Stimulated activated CD4-positive, alpha-beta T cell treated with anti-CD3 and anti-CD28 coated beads, TNF-alpha, amount 100 ng/mL, for 48 hours (primary cell): ENCODE data around the gene GPC6.

Source experiments
- DNase-seq, 3 donors: peaks; one replicate each; pipeline ENCODE4 v3.0.0-alpha.2; 2020; ENCODE audit warnings: low read depth in 3 of 3

The GPC6 gene

DNA sequence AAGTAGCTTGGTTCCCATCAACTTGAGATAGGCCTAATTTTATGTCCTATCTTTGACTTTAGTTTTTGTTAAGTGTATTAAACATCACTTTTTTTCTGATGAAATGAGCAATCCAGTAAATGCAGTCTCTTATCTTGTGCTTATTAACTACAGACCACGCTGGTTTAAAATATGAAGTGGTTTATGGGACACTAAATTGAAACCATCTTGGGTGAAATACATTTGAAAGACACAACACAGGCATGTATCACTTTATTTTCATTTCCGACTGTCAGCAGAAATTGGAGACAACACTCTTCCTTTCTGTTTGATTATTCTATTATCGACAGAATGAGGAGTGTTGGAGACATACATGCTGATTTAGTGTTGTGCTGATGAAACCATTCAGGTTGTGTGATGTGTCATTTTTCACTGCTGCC is 447.7 kb downstream of the GPC6 start:
- DNase-seq = no peak

DNA sequence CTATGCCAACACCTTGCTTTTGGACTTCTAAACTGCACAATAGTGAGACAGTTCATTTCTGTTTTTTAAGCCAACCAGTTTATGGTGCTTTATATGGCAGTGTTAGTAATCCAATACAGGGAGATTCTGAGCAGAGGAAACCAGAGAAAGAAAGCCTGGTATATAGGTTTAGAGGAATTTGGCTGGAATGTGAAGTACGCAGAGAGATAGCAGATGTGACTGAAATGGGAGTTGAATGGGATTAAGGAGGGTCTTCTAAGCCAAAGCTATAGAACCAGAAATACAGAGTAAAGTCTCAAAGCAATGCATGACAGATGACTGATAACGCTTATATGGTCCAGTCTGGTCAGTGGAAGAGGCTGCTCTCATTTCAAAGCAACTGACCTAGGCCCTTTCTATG is 453.7 kb downstream of the GPC6 start:
- no peak for DNase-seq

DNA sequence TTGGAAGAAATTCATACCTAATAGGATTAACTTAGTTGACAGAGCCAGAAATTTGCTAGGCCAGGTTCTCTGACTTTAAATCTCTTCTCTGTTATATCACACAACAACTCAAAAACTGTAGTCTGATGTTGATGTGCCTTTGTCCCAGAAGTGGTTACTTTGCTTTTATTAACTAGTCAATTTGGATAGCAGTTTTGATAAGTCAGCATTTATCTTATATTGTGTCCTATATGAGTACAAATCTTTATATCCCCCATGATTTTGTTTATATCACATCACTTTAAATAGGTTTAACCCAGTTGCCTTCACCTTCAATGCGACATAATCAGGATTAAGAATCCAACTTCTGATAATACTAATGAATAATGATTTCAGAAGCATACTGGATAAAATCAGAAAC is 459.3 kb downstream of the GPC6 start:
- no peak for DNase-seq

DNA sequence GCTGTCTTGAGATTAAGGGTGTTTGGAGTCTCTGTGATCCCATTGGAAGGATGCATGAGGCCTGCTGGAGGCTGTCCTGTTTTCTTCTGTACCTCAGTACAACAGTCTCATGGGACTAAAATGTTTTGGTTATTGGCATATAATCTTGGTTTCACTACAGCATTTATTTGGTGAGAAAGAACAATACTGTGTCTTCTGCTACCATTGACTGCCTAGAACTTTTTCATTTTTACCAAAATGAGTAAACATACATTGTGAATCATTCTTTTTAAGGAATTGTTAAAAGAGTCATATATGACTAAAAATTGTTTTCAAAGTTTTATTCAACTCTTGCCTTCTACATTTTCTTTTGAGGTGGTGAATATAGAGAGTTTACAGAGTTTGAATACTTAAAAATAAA is 459.8 kb downstream of the GPC6 start:
- no peak for DNase-seq

DNA sequence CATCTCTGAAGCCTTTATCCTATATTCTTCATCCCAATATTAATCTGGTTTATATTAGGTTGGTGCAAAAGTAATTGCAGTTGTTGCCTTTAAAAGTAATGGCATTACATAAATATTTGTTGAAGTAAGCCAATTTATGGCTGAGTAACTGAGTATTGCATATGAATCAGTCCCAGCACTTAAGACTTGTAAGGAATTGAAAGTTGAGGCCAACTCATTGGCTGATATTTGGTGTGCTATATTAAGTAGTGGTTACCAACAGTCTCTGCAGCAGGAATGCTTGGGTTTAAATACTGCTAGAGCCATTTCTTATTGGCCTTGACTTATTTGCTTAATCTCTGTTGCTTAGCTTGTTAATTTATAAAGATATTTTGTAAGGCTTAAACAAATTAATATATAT is 460.7 kb downstream of the GPC6 start:
- no peak for DNase-seq

DNA sequence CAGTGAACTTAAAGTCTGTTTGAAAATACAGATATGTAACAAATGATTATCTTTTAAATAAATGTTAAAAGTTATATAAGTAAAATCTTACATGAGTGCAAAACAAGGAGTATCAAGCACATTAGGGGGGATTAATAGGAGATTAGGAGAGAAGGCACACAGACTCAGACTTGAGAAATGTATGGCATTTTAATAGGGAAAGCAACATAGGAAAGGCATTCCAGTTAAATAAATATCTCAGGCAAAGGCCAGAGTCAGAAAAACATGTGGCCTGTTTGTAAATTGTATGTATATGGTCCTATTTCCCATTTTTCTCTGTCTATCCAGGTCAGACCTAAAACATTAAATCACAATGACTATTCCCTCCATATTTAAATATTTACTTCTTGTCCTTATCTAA is 462.7 kb downstream of the GPC6 start:
- DNase-seq = no peak

DNA sequence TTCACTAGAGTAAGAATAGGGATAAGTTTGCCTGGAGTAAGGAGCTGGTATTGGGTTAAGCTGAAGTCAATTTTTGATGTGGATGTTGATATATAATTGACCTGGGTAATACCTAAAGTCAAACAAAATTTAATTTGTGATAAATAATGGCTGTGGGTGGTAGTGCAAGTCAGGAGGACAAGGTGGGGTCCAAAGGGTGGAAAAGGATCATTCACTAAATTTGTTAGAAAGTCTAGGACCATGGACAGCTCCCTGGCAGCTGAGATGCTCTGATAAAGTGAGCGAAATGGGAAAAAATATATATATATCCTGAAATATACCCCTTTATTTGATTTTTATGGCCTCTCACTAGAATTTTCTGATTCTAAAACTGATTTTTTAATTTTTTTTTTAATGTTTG is 463.5 kb downstream of the GPC6 start:
- DNase-seq = no peak

DNA sequence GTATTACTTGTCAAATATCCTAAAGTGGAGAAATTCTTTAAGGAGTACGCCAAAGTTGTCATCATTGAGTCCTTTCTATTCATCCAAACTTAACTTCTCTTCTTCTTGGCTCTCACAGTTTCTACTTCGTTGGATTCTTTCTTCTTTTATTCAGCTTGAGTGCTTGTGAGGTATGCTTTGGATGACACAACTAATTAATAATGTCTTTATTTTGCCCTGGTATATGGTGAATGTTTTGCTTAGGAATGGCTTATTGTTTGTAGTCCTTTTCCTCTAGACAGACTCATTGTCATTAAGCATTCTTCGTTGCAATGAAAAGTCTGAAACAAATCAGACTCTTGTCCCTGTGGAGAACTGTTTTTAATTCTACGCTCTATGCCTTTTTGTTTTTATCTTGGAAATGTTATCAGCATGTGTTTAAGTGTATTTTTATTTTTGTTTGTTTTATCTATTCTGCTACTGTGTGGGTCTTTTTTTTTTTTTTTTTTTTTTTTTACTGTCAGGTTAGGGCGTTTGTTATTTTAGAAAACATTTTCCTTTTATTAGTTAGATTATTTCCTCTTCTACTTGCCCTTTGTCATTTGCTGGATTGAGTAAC is 471.5 kb downstream of the GPC6 start:
- no peak for DNase-seq

DNA sequence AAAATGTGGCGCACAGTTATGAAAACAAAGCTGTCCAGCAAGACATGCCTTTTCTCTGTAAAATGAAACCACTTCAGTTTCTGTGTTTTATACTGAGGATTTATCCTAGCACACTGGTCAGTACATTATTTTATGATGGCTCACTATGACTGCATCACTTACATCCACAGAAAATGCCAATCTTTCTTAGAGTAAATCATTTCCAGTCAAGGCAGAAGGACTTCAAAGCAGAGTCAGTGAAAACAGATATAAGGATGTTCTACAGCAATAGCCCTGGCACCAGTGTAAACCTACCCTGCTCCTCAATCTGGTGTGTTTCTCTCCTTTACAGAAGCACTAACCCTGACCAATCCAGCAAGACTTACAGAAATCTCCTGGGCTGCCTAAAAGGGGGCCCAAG is 473.5 kb downstream of the GPC6 start:
- no peak for DNase-seq

DNA sequence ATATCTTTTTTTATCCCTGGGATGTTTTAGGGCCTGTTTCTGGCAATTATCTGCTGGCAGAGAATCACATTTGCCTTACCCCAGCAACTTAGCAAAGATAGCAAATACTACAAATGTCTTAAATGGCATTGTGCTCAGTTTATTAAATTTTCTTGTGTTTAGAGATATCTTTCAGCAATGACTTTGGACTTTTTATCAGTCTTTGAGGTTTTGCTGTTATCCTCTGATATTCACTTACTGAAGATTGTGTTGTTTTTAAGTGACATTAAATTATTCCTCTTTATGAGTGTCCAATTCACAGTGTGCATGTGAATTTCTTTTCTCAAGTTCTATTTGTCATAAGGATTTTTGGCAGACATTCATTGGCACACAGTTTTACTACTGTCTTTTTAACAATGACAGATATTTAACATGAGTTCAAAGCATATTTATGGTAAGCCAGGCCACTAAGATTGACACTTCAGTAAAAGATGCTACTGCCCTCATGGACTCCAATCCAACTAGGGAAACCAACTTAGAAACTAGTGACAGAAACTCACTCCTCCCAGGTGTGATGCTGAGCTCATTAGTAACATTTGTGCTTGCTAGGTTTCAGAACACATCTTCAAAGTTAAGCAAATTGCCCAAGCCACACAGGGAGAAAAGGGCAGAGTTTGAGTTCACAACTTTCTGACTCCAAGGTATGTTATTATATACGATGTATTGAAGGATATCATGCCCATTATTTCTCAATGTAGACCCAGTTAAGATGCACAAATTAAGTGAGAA is 481.9 kb downstream of the GPC6 start:
- DNase-seq = no peak

DNA sequence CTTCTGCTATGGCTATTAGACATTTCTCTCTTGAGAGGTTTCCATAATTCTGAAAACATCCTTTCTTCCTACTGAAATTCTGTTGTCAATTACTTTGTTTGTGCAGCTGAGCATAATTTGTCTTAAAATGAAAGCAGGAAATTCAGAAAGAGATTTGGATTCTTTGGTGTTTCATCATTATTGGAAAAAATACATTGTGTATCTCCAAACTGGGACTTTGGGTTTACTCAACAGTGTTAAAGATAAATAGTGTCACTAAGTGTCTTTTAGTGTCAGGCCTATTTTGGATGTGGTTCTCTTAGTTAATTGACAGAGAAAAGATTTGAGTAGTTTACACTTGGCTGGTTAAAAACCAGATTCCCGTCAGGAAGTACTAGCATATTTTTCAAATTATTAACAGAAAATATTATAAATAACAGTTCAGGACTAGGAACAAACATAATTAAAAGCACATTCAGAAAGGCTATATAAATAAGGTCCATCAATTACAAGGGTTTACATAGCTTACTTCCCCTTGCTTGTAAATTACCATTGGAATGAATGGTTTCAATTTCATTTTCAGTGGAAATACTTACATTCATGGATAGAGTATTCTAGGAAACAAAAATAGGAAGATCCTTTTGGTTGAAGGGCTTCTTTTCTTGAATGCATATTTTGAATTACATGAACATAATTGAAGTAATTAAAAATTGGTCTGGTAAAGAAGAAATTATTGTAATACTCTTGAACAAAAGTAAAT is 483.1 kb downstream of the GPC6 start:
- DNase-seq = no peak

DNA sequence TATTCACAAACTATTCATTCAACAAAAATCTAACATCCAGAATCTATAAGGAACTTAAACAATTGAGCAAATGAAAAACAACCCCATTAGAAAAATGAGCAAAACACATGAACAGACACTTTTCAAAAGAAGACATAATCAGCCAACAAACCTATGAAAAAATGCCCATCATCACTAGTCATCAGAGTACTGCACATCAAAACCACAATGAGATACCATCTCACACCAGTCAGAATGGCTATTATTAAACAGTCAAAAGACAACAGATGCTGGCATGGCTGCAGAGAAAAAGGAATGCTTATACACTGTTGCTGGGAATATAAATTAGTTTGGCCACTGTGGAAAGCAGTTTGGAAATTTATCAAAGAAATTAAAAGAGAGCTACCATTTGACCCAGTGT is 487.6 kb downstream of the GPC6 start:
- DNase-seq = no peak

DNA sequence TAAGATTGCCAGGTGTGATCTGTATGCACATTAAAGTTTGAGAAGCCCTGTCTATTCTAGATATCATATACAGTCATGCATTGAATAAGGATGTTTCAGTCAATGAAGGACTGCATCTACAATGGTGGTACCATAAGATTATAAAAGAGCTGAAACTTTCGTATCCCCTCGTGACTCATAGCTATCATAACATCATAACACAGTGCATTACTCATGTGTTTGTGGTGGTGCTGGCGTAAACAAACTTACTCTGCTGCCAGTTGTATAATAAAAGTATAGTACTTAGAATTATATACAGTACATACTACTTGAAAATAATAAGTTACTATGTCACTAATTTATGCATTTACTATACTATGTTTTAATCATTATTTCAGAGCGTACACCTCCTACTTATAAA is 489.3 kb downstream of the GPC6 start:
- DNase-seq = no peak

DNA sequence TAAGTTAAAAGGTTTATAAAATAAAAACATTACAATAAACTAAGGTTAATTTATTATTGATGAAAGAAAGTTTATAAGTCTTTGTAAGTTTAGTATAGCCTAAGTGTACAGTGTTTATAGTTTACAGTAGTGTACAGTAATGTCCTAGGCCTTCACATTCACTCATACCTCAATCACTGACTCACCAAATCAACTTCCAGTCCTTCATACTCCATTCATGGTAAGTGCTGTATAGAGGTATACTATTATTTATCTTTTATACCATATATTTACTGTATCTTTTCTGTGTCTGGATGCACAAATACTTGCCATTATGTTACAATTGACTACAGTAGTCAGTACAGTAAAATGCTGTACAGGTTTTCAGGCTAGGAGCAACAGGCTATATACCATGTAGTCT is 490.0 kb downstream of the GPC6 start:
- no peak for DNase-seq

DNA sequence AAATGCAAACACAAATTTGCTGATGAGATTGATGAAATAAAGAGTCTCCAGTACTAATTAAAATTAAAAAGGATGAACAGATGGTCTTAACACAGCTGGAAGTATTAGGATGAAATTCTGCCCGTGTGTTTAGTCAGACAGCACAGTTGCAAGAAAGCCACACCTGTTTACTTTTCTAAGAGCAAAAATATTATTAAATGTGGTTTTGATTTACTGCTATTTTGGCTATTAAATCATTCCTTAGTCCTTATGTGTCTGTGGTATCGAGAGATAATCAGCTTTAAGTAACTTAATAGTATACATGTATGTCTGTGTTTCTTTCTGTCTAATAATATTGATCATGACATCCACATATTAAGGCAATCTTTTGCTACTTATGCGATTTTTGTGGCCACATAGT is 494.9 kb downstream of the GPC6 start:
- no peak for DNase-seq

DNA sequence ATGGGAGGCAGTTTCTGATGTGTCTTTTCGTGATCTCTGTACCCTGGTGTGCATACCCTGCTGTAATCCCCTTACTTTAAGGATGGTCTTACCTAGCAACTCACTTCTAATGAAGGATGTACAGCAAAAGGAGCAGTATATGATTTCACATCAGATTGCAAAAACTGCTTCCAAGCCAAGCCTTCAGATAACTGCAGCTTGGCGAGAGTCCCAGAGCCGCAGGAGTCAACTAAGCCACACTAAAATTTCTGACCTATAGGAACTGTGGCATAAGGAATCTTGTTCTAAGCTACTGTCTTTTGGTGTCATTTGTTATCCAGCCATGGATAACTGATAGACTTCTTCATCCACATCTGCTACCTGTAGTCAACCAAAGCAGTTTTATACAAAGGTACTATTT is 496.7 kb downstream of the GPC6 start:
- no peak for DNase-seq

DNA sequence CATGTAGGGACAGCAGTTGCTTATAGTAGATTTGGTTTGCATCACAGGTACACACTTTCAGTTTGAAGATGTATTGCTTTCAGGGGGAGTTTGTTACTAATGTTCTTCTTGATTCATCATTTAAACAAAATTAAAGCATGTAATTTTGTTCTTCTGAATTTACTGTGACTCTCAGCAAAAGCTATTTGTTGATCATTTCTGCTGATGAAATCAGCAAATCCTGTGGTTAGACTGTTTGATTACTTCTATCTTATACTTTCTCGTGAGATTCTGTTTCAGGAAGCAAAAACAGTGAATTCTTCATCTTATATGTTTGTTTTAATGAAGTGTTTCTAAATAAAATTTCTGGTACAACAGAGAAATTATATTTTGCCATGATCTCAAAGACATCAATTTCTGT is 497.6 kb downstream of the GPC6 start:
- DNase-seq = no peak

DNA sequence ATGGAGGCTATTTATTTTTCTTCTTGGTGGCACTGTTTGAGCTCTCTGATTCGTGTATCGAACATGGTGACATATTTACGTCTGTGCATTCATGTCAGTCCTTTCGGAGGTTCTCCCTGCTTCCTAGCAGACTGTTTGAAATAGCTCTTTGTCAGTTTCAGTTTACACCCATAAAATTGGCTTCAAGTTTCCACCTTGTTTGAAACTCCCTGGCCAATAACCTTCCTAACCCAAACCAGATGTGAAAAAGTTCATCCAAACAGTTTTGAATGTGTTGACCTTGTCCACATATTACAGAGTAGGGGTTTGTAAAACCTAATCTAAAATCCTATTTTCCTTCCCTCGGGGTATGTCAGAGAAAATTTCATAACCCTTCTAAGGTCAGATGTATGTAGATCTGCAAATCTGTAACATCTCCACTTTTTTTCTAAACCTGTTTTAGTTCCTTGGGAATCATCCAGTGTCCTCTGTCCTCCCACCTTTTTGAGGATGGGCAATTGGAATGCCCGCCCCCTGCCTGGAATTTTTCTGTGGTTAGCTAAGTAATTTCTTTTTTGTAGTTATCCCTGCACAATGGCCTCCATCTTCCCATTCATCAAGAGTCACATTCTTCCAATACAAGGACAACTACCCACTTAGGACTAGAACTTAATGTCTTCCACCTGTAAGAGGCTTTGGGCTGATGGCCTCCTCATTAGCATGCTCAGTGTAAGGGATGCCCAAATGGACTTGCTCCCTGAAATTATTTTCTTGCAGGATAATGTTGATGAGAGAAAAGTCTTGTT is 499.8 kb downstream of the GPC6 start:
- DNase-seq = no peak

DNA sequence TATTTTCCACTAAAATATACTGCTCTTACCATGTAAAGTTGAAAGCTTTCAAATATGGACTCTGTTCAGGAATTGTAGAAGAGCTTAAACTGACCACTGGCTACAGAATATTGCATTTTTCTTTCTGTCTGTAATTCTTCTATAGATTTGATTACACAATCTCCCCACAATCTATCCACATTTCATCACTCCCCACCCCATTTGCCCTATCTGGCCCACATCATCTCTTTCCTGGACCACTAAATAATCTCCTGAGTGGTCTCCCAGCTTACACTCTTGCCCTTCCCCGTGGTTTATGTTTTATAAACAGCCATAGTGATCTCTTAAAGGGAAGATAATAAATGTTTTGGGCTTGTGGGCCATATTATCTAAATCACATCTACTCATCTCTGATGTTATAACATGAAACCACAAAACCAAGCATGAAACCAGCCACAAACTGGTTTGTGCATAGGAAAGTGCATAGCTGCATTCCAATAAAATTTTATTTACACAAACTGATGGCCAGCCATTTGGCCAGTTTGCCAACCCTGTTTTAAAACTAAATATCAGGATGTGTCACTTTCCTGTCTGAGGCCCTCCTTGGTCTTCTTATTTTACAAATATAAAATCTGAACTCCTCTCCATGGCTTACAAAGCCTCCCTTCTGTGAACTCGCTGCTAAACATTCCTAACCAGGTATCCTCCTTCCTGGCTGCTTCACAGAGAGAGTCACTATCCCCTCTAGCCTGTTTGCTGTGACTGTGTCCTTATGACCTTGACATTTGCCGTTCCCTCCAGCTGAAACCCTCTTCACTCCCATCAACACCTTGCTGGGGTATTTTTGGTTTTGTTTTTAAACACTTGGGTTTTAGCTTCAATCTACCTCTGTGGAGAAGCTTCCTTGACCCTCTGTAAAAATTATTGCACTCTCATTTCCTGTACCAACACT is 500.9 kb downstream of the GPC6 start:
- no peak for DNase-seq

DNA sequence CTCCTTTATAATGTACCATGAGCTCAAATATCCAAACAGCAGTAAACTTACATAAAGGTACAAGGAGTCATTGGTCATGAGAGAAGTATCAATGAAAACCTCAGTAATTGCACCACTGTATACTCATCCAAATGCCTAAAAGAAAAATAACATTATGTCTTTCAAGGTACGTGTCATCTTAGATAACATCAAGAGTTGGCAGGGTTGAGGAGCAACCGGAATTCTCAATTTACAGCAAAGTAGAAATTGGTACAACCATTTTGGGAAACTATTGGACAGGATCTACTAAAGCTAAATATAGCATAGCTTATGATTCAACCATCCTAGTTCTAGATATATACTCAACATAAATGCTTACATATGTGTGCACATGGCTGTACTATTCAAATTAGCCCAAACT is 502.8 kb downstream of the GPC6 start:
- no peak for DNase-seq

DNA sequence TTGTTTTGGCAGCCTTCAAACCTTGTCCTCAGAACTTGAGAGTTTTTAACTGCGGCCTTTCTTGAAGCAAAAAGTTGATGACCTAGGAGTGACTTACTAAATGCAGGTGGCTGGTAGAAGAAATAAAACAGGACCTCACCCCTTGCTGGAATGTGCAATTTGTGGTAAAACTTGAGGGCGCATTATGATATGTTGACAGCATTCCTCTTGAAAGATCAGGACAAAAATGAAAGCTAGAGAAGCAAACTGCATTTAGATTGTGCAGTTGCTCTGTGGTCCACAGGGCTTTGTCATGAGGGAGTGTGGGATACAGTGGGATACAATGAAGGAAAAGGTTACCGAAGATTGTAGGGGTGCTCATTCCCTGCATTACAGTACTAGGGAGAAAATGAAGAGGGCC is 504.2 kb downstream of the GPC6 start:
- no peak for DNase-seq
